DND-41 (cell line): ENCODE data around the gene PTBP3.

Experiments
- ATAC-seq: fragments of 200-7000 bp; cut with Tn5 transposase; 3 replicates; pipeline ENCODE4 v1.9.1; 2021; ENCODE audit warnings: low read depth; ENCODE audit not compliant: insufficient read depth
- DNase-seq: peaks from one replicate; pipeline ENCODE4 v3.0.0-alpha.2; 2020
- H2AFZ ChIP-seq: 2 replicates; pipeline ENCODE4 v1.6.0; 2012; ENCODE audit warnings: low read depth, low read length
- H3K27ac ChIP-seq: 2 replicates; pipeline ENCODE4 v1.5.1; 2012; ENCODE audit warnings: low read length, inconsistent platforms
- H3K27me3 ChIP-seq: fragments of 200-600 bp; sonication (generic); 2 replicates; pipeline ENCODE4 v1.6.0; 2012; ENCODE audit warnings: low read length, mild to moderate bottlenecking, inconsistent platforms; ENCODE audit not compliant: insufficient read depth, poor library complexity
- H3K36me3 ChIP-seq: 2 replicates; pipeline ENCODE4 v1.5.1; 2012; ENCODE audit warnings: low read length, inconsistent platforms; ENCODE audit not compliant: insufficient read depth
- H3K4me1 ChIP-seq: 2 replicates; pipeline ENCODE4 v1.5.1; 2012; ENCODE audit warnings: mild to moderate bottlenecking, low read length; ENCODE audit not compliant: insufficient read depth
- H3K4me2 ChIP-seq: 2 replicates; pipeline ENCODE4 v1.6.0; 2012; ENCODE audit warnings: mild to moderate bottlenecking, moderate library complexity, low read length, inconsistent platforms; ENCODE audit not compliant: insufficient read depth
- H3K4me3 ChIP-seq, 2 experiments: fragments of 200-600 bp in 1 of 2; shearing (Covaris generic) in 1 of 2; 2 replicates each; pipeline ENCODE4 v1.5.1; 2012 to 2016; ENCODE audit warnings: inconsistent platforms in 2 of 2, low read length in 2 of 2, mild to moderate bottlenecking in 2 of 2, low read depth in 1 of 2, moderate library complexity in 1 of 2
- H3K79me2 ChIP-seq: 2 replicates; pipeline ENCODE4 v1.6.0; 2012; ENCODE audit warnings: low read length, inconsistent platforms; ENCODE audit not compliant: insufficient read depth
- H3K9ac ChIP-seq: 2 replicates; pipeline ENCODE4 v1.6.0; 2012; ENCODE audit warnings: low read depth, mild to moderate bottlenecking, inconsistent platforms, low read length, moderate library complexity
- H3K9me3 ChIP-seq: 2 replicates; pipeline ENCODE4 v1.5.1; 2012; ENCODE audit warnings: low read length, moderate library complexity, mild to moderate bottlenecking, inconsistent platforms; ENCODE audit not compliant: insufficient read depth, severe bottlenecking
- H4K20me1 ChIP-seq: 2 replicates; pipeline ENCODE4 v1.6.0; 2012; ENCODE audit warnings: low read length; ENCODE audit not compliant: insufficient read depth
- CTCF ChIP-seq: IDR thresholded peaks from 2 replicates; pipeline ENCODE4 v1.5.1; 2012; ENCODE audit warnings: borderline replicate concordance, low read length, moderate library complexity, mild to moderate bottlenecking; ENCODE audit not compliant: poor library complexity, severe bottlenecking; ENCODE audit errors: extremely low read depth
- EZH2 ChIP-seq: IDR thresholded peaks from 3 replicates; pipeline ENCODE4 v1.6.1; 2012; ENCODE audit warnings: borderline replicate concordance, low read depth, mild to moderate bottlenecking, moderate library complexity, low read length, inconsistent platforms; ENCODE audit not compliant: severe bottlenecking

The PTBP3 gene

GRCh38 chr9:112179816-112180215 lies 153.6 kb downstream of the PTBP3 start:
- DNase-seq (no peak), ATAC-seq (no peak)
- H3K4me2 ChIP-seq: peak overlapping the region; percentile 56
- no peaks in the 10 kb centered on the region for H3K36me3 ChIP-seq
- no peaks in the 10 kb centered on the region for H3K9me3 ChIP-seq
- peak overlapping the region; percentile 34 for H3K9ac ChIP-seq
- peaks cover 39% of the 10 kb centered on the region for H3K4me1 ChIP-seq
- TF ChIP-seq CTCF: no peak
- no peak for TF ChIP-seq EZH2
- H4K20me1 ChIP-seq: no peaks in the 10 kb centered on the region
- no peaks in the 10 kb centered on the region for H3K79me2 ChIP-seq
- peak overlapping the region; percentile 45; the same call in 1 of the 2 replicates for H2AFZ ChIP-seq
- no peaks in the 10 kb centered on the region for H3K27me3 ChIP-seq
- peak overlapping the region; percentile 71 for H3K27ac ChIP-seq
- H3K4me3 ChIP-seq: no peak overlapping the region

- DNase-seq (no peak), ATAC-seq (no peak)
- H3K4me2 ChIP-seq: no peak overlapping the region
- no peaks in the 10 kb centered on the region for H3K36me3 ChIP-seq
- no peak overlapping the region for H3K27ac ChIP-seq
- no peaks in the 10 kb centered on the region for H3K27me3 ChIP-seq
- no peak for TF ChIP-seq EZH2
- no peak for TF ChIP-seq CTCF
- peaks cover 54% of the 10 kb centered on the region for H3K4me1 ChIP-seq
- H3K79me2 ChIP-seq: no peaks in the 10 kb centered on the region
- H3K9ac ChIP-seq: no peak overlapping the region
- no peak overlapping the region for H2AFZ ChIP-seq
- H4K20me1 ChIP-seq: no peaks in the 10 kb centered on the region
- no peak overlapping the region for H3K4me3 ChIP-seq
- no peaks in the 10 kb centered on the region for H3K9me3 ChIP-seq
Measured at GRCh38 chr9:112176524-112176923, 156.9 kb downstream of the PTBP3 start.

- Histone ChIP-seq H3K9ac (no peak overlapping the region), H3K4me2 (no peak overlapping the region), H3K4me1 (peaks cover 47% of the 10 kb centered on the region), H3K36me3 (no peaks in the 10 kb centered on the region), H3K9me3 (no peaks in the 10 kb centered on the region), H3K27me3 (no peaks in the 10 kb centered on the region), H3K79me2 (no peaks in the 10 kb centered on the region), H3K27ac (no peak overlapping the region), H2AFZ (no peak overlapping the region), H4K20me1 (no peaks in the 10 kb centered on the region), H3K4me3 (no peak overlapping the region)
- TF ChIP-seq EZH2 (no peak), CTCF (no peak)
- ATAC-seq: no peak
- DNase-seq: no peak
Measured at GRCh38 chr9:112175796-112176315, 157.6 kb downstream of the PTBP3 start.
